ENCODE measurements around the gene RYR3.

The RYR3 gene

DNA sequence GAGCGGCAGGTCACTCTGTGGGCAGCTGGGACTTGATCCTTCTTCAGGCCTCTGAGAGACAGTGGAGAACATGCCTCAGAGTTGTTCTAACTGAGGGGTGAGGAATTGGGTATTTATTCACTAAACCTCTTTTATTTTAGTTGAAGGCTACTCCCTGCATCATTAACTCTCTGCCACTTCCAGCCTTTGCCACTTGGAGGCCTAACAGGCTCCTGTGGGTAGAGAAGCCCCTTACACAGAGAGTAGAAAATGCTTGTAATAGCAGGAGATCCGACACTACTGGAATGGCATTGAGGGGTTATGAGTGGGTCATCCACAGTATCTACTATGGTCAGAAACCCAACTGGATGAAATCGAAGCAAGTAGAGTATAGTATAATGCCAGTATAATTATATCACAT lies 81.7 kb downstream of the RYR3 start:
- DNase-seq: no peak

DNA sequence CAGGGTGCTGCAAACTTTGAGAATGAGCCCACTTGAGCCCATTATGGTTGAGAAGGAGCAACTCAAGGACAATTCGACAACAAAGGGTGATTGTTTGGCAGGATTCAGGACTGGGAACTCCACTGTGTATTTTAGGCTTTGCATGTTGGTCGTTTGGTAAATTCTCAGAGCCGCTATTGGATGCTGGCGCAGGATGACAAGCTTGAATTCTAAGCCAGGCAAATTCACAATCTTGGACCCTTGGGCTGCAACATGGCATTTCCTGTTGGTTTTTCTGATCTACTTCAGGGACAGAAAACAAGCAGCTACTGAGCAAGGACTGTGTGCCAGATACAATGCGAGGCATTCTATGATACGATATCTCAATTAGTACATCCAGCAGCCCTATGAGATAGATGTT lies 82.8 kb downstream of the RYR3 start:
- DNase-seq: no peak

DNA sequence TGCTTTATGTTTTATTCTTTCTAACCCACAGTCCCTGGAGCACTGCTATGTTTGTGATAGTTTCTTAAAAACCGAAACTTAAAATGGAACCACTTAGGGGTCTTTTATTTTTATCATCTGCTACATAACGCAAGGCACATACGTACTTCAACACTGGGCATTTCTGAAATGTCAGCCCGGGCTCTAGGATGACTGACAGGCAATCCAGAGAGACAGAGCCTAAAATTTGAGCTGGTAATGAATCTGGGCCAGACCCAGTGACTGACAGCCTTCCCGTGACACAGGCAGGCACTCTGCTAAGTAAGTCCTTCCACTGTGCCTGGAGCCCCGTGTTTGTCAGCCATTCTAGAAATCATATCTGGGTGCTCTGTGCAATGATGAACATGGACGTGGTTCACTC lies 84.6 kb downstream of the RYR3 start:
- DNase-seq: no peak

DNA sequence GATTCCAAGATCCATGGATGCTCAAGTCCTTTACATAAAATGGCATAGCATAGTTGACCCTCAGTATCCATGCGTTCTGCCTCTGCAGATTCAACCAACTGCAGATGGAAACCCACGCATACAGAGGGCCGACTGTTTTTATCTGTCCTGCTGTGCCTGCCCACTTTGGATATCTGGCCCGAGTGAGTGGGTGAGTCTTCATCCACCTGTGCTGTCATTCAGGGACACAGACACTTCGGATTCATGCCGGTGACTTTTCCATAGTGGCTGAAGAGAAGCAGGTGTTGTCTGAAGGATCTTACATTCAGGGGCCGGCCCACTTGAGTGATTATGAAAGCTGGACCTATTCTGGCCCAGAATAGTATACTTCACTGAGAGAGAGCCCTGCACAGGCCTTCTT lies 85.1 kb downstream of the RYR3 start:
- DNase-seq: no peak

DNA sequence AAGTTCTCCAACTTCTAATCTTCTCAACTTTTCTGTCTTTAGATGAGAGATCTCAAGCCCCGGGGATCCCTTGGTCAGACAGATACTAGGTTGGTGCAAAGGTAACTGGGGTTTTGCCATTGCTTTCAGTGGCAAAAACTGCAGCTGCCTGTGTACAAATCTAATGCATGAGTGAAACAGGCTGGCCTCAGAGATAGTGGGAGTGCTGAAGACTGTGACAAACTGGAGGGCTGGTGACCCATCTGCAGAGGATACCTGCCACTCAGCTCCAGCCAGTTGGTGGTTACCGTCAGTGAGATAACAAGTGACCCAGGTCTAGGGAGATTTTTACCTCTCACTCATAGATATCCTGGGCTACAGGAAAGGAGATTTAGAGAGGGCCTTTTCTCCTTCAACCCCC lies 85.7 kb downstream of the RYR3 start:
- no peak for DNase-seq

DNA sequence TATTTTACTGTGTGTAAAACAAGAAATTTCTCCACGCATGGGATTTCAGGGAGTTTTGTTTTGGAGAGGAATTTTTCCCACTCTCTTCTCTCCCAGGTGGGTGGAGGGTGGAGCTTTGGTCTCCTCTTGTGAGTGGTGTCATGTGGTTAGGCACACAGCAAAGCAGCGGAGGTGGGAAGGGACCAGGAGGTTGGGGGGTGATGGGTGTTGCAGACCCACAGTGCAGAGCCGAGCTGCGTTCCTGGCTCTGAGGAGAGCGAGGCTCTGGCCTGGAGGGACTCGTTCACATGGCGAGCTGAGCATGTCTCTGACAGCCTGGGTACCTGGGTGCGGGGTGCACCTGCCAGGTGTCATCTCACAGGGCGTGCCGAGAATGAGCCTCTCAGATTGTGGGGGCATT lies 87.8 kb downstream of the RYR3 start:
- DNase-seq: no peak

DNA sequence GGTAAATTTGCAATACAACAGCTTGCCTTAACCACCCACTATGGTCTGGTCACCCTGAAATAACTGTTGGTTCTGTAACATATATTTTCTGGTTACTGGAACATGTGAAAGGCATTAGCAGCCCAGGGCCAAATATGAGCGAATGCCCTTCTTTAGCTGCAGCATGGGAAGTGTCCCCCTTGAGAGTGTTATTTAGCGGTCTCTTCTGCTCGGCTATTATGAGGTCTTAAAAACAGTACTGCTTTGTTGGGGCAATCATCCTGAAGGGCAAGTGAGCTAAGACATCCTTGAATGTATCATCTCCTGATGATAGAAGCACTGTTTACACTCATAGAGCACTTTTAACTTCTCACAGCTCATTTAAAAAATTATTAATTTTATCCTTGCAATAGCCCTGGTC lies 90.2 kb downstream of the RYR3 start:
- no peak for DNase-seq

DNA sequence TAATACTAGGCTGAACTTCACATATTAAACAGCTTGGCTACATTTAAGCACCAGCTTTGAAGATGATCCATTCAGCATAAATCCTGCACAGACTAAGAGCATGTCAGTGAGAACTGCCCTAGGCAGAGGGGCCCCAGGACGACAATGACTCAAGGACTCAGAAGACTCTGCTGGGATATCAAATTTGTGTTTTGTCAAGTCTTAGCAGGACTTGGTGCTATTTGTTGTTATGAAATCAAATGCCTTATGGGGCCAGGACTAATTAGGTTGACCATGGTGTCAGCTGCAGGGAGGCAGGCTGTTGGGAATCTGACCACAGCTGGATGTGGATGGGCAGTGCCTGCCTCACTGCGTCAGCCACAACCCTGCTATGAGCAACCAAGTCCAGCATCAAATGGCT lies 91.8 kb downstream of the RYR3 start:
- DNase-seq: no peak

DNA sequence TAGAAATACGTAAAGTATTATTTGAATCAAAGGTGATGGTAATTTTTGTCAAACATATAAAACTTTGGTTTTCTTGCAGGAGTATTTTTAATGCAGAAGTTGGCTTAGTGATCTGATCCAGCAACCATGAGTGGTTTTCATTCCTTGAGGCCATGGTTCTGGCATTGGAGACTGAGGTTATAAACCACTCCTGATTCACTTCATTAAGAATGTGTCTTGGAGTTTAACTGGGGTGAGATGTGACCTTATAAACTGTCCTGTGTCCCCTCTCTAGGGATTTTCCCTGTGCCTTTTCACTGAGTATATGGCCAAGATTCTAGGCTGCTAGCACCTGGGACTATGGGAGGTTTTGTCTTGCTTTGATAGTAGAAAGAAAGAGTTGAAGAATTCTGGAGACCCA lies 94.3 kb downstream of the RYR3 start:
- DNase-seq: no peak

DNA sequence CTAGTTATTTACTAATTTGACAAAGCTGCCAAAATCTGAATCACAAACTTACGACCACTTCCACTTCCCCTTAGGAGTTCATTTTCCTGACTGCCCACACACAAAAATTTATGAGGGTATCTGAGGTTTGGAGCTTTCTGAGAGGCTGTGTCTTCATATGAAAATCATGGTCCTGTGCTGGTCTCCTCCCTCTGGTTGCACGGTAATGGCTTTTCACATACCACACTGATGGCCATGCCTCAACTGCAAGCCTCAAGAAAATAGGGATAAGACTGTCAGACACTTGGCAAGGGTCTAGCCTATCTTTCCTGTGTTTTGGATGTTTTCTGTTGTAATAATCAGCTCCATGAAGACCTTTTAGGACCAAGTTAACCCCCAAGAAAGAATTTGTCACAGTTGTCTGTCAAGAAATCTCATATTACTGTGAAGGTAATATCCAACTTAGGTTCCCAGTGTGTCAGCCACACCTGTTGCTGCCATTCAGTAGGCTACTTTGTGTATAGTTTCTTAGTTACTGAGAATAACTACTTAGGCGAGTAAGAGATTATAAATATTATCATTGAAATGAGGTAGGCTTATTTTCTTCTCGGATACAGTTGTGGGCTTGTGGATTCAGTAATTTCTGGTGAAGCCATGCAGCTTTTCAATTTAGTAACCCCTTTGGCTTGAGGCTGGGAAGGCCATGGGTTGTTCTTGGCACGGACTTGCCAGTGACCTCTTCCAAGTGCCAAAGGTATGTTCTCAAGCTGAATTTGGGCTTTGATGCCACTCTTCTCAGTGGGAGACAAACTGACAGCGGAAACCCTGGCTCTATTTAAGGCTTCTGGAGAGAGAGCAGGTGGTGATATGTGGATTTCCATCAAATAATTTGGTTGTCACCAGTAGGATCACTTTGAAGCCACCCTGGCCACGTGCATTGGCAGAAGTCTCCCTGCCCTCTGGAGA lies 101.1 kb downstream of the RYR3 start:
- DNase-seq: no peak

DNA sequence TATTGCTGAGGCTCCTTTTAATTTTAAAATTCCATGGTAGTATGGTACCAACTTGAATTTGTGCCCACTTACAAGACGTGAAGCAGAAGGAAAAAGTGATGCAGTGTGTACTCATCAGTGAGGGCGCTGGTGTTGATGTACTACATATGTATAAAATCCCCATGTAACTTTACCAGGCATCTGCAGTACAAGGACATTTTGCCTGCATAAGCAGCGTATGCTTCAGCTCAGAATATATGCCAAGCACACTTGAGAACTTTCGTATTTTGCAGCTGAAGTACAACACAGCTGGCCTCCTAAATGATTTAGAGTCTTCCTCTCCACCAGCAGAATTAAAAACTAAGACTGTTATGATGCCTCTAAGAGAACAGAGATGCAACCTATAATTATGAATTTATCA lies 108.9 kb downstream of the RYR3 start:
- DNase-seq: no peak

DNA sequence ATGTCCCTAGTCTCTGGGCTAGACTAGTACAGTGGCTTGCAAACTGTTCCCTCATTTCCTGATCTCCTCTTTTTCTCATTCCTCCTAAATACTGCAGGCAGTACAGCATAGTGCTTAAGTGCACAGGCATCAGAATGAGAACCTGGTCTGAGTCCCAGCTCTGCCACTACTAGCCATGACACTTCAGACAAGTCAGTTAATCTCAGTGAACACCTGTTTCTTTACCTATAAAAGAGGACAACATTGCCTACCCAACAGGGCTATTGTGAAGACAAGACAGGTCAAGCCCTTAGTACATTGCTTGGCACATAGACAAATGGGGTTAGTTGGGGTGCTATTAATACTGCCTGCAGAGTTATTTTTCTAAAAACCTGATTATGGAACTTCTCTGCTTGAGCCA lies 113.3 kb downstream of the RYR3 start:
- DNase-seq: no peak

DNA sequence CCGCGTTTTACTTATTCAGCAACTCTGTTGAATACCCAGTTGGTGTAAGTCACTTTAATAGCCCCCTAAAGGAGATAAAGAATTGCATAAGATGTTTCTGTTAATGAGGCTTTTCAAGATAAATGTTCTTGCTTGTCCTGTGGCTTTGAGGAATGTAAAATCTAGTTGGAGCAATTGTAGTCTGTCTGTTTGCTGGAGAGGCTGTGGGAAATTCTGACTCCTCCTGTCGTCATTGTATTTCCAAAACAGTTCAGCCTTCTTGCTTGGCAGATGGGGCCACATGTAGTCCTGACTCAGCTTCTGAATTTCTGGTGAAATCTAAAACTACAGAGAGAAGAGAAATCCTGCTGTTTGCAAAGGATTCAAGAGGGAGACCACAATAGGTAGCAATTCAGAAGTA lies 114.4 kb downstream of the RYR3 start:
- DNase-seq: no peak

DNA sequence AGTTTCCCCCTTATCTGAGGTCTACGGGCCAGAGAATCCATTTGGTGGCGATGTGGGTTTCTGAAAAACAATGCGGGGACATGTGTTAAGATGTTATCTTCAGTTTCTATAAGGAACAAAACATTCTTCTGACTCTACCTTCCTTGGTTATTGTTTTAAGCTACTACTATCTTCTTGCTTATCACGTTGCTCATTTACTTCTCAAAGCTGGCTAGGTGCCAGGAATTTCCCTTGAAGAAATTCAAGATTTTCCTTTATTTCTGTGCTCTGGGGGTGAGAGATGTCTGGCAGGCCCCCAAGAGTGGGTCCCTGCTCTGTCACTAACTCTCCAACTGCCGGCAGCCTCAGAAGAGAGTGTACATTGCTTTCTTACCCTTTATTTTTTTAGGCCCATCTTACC lies 119.8 kb downstream of the RYR3 start:
- DNase-seq: no peak

DNA sequence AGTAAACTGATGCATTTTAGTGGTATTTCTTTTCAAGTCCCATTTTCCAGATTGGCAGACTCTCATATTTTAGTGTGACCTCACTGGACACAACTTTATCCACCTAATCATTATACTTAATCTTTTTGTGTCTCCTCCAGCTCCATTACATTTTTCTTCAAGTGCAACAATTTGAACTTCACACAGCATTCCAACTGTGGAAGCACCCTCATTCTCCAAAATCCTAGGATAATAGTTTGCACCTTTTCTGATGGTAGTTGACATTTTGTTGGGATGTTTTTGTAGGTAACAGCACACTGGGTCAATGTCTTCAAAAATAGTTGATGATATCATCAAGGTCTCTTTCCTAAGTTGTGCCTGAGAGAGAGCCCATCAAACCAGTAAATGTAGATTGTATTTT lies 123.1 kb downstream of the RYR3 start:
- no peak for DNase-seq

DNA sequence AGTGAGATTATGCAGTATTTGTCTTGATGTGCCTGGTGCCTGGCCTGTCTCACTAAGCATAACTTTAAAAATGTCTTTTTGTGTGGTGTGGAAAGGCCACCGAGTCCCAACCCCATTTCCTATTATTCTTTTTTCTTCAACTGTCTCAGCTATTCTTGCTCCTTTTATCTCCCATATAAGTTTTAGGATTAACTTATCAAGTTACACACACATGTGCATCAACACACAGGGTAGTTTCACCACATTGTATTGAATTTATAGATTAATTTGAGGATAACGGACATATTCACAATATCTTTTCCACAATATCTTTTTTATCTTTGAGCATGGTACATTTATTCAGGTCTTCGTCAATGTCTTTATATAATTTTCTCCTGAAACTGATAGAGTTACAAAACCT lies 127.6 kb downstream of the RYR3 start:
- DNase-seq: no peak

DNA sequence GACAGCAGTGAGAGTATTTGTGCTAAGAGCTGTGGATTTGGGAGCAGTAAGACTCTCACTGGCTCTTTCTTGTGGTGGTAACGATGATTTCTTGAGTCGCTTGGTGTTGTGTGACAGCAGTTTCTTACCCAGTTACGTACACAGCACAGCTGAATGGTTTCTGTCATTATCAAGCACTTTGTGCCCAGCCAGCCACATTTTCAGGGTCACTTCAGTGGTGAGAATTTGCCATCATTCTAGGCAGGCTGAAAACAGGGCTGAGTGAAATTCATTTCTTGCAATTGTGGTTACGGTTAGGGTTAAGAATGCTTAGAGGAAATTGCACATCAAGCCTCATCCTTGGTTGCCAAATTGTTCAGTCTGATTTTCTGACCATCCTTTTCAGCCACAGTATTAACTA lies 130.1 kb downstream of the RYR3 start:
- DNase-seq: no peak

DNA sequence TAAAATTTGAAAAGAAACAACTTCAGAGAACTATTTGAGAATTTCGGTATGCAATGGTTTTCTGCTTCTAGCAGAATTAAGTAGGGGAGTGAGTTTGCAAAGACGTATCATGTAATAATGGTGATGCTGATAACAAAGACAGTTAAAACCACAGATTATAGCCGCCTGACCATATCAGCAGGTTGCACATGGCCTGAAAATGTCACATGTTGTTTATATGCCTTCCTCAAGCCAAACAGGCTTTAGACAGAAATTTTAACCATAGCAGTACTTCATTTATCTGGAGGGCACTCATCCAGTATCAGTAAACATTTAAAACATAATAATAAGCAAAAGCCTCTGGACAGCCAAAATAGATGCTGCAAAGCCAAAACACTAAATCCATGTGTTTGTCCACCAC lies 131.7 kb downstream of the RYR3 start:
- DNase-seq: no peak

DNA sequence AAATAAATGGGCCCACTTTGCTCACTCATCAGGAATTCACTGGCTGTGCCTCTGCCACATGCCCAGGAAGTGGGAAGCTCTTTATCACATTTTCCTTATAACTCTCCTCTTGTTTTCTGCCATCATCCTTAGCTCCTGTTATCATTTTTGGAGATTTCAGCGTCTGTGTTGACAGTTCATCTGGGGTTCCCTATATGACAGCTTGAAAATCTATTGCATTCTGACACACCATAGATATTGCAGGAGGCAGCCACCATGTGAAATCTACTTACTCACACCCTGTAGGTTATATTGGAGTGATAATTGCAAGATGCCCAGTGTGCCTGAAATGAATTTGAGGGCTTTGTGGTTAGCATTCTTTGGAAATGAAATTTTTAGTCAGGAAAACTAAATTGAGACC lies 132.9 kb downstream of the RYR3 start:
- DNase-seq: no peak

DNA sequence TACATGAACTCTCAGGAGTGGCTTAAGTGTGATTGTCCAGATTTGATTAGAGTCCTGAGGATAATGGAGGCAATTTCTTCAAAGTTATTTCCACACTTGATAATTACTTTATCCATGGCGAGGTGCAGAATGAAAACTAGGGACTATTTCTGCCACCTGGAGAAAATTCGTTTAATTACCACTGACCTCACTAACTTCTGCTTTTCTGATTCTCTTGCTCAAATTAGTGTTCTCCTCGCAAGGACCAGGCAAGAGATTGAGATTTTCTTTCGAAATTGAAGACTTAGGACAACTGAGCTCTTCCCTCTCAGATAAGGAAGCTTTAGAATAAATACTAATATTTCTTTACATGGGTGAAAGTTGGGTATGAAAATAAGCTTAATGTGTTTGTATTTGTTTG lies 135.2 kb downstream of the RYR3 start:
- no peak for DNase-seq

DNA sequence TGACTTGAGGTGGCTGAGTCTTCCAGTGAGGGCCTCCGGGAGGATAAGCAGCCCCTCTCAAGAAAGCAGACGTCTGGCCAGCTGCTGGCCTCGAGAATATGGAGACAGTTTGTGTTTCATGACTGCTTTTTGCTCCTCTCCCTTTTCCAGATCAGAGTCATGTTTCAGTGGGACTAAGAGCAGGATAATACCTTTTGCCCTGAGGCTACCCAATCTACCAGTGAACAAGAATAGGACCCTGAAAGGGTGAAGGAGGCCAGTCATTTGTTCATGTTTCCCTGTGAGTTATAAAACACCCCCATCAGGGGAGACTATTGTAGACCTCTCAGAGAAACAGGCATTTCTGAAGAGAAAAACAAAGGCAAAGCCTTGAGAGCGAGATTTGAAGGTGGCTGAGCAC lies 137.4 kb downstream of the RYR3 start:
- DNase-seq: no peak

DNA sequence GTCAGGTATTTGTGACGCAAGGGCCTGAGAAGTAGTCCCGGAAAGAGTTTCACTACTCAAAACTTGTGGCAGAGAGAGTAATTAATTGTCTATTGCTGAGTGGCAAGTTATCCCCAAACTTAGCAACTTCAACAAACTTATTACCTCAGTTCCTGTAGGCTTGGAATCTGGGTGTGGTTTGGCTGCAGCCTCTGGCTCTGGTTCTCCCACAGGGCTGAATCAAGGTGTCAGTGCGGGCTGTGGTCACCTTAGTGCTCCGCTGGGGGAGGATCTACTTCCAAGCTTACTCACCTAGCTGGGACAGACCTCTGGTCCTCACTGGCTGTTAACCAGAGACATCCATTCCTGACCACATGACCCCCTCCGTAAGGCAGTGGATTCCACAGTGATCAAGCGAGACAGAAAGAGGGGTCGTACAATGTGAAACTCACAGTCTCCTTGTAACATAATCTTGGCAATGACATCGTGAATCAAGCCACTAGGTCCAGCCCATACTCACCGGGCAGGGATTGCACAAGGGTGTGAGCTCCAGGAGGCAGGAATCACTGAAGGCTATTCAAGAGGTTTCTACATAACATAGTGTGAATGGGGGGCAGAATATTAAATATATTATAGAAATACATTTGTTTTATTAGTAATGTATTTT lies 138.3 kb downstream of the RYR3 start:
- DNase-seq: no peak

DNA sequence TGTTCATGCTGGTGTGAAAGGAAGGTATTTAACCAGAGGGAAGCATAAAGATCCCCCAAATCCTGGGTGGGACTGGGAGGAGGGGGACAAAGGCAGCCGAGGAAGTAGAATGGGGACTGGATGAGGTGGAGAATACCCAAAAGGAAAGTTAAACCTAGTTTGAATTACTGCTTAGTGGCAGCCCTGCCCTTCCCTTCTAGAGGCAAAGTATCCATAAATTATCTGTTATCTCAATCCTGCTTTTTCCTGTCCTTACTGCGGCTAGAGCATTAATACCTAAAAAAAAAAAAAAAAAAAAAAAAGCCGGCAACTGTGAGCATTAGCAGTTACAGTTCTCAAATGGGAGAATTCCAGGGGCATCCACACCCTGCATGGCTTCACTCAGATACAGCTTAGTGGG lies 139.0 kb downstream of the RYR3 start:
- DNase-seq: no peak

DNA sequence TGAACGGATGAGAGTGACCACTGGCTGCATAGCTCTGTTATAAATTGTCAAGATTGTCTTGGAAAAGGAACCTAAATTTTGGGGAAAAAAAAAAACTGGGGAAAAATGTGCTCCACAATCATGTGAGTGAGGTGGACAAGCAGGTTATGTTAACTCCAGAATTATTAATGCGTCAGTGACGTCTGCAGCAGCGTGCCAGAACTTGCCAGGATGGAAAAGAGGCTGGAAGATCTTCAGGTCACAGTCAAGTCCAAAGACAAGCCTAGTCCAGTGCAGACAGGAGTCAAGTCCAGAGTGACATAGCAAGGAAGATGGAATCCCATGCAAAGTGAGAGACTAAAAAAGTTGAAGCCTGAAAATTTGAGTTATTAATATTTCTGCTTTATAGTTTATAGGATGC lies 140.6 kb downstream of the RYR3 start:
- DNase-seq: no peak

DNA sequence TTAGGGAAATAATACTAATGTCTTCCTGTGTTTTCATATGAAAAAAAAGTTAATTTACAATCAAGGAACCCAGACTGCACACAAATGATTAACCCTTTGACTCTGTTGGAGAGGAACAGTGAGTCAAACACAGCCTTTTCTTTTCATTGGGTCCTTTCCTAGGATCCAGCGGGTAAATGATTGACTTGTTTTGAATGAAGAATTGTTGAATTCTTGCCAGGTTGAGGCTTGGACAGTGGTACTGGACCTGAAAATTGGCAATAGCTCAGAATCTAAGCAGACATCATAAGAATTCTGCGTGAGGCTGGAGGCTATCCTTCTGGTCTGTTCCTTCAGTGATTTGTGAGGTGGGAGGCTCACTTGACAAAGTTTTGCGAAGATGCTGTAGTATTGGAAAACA lies 143.0 kb downstream of the RYR3 start:
- no peak for DNase-seq
